A549 (cell line): Measurements from ENCODE around the gene GPR146.

ENCODE experiments used
- CTCF ChIP-seq: fragments of >200 bp; sonication (Bioruptor Twin); formaldehyde crosslinking; IDR thresholded peaks from 3 replicates; pipeline ENCODE4 v1.5.1; 2016
- NR3C1 ChIP-seq: fragments of >200 bp; sonication (Bioruptor Twin); formaldehyde crosslinking; IDR thresholded peaks from 3 replicates; pipeline ENCODE4 v1.6.1; 2017
- PBX3 ChIP-seq: IDR thresholded peaks from 2 replicates; pipeline ENCODE4 v1.6.1; 2012
- POLR2A ChIP-seq: IDR thresholded peaks from 2 replicates; pipeline ENCODE4 v1.6.1; 2012; ENCODE audit warnings: mild to moderate bottlenecking, low read length

- TF ChIP-seq NR3C1 (no peak), POLR2A (no peak), CTCF (no peak), PBX3 (no peak)
Observed at GRCh38 chr7:1013581-1013980, 30.8 kb upstream of the GPR146 start.
